ENCODE results near the gene PTMS.

DNA sequence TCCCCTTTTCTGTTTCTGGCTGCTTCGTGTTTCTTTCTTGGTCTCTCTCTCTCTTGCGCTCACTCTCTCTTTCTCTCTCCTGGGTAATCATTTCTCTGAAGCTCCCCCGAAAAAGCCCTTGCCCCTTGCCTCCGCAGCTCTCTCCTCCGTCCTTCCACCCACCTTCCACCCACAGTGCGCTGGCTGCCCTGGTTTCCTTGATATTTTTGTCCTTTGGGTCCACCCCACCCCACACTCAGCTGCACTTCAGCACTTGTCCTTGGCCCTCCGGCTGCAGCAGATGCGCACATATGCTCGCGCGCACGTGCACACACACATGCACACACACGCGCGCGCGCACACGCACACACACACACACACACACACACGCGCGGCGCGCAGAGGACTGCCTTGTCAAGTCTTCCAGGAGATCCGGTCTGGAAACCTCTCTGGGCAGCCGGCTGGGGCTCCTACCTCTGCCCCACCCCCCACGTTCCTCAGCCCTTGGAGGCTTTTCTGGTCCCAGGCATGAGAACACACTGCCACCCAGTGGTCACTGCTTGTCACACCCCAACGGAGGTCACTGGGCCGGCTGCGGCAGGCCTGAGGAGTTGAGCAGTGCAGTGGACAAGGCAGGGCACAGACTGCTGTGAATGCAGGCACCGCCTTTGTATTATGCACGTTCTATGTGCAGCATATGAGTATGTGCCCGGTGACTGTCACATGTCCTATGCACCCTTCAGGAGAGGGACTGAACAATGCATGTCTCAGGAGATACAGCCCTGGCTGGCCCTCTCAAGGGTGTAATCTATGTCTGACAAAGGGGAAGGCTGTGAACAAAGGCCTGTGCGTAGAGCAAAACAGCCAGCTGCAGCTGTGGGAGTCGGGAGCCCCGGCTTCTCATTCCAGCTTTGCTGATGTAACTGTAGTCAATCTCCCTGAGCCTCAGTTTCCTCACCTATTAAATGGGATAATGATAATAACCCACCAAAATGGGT is 12.7 kb downstream of the PTMS start:
- TF ChIP-seq, protein P1, sequence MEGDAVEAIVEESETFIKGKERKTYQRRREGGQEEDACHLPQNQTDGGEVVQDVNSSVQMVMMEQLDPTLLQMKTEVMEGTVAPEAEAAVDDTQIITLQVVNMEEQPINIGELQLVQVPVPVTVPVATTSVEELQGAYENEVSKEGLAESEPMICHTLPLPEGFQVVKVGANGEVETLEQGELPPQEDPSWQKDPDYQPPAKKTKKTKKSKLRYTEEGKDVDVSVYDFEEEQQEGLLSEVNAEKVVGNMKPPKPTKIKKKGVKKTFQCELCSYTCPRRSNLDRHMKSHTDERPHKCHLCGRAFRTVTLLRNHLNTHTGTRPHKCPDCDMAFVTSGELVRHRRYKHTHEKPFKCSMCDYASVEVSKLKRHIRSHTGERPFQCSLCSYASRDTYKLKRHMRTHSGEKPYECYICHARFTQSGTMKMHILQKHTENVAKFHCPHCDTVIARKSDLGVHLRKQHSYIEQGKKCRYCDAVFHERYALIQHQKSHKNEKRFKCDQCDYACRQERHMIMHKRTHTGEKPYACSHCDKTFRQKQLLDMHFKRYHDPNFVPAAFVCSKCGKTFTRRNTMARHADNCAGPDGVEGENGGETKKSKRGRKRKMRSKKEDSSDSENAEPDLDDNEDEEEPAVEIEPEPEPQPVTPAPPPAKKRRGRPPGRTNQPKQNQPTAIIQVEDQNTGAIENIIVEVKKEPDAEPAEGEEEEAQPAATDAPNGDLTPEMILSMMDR (conservative IDR thresholded peaks at IDR 0.05 in 1 of 2, IDR thresholded peaks at IDR 0.05 in 1 of 2; ENCODE audit: extremely low read depth in 1 of 2, insufficient read depth in 1 of 2, low read depth in 1 of 2, low read length in 2 of 2), result peak; percentile 81 to 97
- TF ChIP-seq EZH2 (IDR thresholded peaks at IDR 0.05; ENCODE audit: borderline replicate concordance, low read length), result no peak

All from mammary epithelial cell (primary cell).